NT2/D1 (cell line): ENCODE results near the gene SDC3.

Source experiments
- SUZ12 ChIP-seq: IDR thresholded peaks from 2 replicates; pipeline ENCODE4 v1.6.1; 2011; ENCODE audit not compliant: insufficient read length, insufficient read depth; ENCODE audit errors: extremely low read depth
- YY1 ChIP-seq: IDR thresholded peaks from 2 replicates; pipeline ENCODE4 v1.6.1; 2011; ENCODE audit not compliant: insufficient read length, insufficient read depth
- ZNF274 ChIP-seq: IDR thresholded peaks from 2 replicates; pipeline ENCODE4 v1.6.1; 2011; ENCODE audit warnings: mild to moderate bottlenecking, low read depth, low read length

DNA sequence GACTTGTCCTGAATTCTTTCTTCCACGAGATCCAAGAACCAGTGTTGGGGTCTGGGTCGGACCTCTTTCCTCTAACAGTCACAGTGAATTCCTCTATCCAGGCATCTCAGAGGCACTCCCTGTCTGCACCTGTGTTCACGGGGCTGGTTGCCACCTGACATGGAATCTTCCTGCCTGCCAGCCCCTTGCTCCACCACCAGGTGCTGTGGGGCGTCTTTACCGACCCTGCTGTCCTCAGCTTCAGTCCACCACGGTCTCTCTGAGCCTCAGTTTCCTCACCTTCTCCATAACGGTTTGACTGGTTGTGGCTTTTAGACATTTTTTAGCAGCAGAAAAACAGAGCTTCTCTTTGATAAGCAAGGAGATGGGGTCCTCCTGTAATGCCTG lies 62.7 kb downstream of the SDC3 start:
- no peak for TF ChIP-seq SUZ12
- TF ChIP-seq YY1 = no peak
- no peak for TF ChIP-seq ZNF274
